Activated T-helper 9 cell treated with anti-CD3 and anti-CD28 coated beads, Interleukin-2, amount 50 U/mL, for 16 hours (primary cell): ENCODE data around the gene APEH.

Experiments
- DNase-seq: peaks from one replicate; pipeline ENCODE4 v3.0.0-alpha.2; 2020; ENCODE audit warnings: low read depth

The APEH gene

GRCh38 chr3:49727924-49728361 lies 53.8 kb downstream of the APEH start:
- DNase-seq, result no peak

DNA sequence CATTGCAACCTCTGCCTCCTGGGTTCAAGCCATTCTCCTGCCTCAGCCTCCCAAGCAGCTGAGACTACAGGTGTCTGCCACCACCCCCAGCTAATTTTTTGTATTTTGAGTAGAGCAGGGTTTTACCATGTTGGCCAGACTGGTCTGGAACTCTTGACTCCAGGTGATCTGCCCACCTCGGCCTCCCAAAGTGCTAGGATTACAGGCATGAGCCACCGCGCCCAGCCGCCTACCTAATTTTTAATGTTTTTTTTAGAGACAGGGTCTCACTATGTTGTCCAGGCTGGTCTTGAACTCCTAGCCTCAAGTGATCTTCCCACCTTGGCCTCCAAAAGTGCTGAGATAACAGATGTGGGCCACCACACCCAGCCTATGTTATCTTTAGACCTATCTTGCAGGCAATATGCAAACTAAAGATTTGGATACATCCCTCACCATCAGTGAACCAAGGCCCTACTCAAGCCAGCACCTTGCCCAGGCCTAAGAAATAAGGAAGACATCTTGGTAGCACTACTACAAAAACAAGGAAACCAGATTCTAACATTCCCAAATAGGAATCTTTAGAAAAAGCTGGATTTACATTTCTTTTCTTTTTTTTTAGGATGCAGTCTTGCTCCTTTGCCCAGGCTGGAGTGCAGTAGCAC lies 55.9 kb downstream of the APEH start:
- DNase-seq, result no peak

GRCh38 chr3:49732597-49732996 lies 58.4 kb downstream of the APEH start:
- DNase-seq, result no peak

DNA sequence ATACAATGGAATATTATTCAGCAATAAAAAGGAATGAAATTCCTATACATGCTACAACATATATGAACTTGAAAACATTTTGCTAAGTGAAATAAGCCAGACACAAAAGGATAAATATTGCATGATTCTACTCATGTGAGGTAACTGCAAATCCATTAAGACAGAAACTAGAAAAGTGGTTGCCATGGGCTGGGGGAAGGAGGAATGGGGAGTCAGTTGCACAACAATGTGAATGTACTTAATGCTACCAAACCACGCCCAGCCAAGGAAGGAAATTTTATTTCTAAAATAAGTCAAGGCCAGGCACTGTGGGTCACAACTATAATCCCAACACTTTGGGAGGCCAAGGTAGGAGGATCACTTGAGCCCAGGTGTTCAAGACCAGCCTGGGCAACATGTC lies 59.4 kb downstream of the APEH start:
- no peak for DNase-seq
